Measurements from ENCODE around the gene GSK3B.

GRCh38 chr3:119973018-119973646 is 121.1 kb downstream of the GSK3B start:
- TF ChIP-seq, protein P1, sequence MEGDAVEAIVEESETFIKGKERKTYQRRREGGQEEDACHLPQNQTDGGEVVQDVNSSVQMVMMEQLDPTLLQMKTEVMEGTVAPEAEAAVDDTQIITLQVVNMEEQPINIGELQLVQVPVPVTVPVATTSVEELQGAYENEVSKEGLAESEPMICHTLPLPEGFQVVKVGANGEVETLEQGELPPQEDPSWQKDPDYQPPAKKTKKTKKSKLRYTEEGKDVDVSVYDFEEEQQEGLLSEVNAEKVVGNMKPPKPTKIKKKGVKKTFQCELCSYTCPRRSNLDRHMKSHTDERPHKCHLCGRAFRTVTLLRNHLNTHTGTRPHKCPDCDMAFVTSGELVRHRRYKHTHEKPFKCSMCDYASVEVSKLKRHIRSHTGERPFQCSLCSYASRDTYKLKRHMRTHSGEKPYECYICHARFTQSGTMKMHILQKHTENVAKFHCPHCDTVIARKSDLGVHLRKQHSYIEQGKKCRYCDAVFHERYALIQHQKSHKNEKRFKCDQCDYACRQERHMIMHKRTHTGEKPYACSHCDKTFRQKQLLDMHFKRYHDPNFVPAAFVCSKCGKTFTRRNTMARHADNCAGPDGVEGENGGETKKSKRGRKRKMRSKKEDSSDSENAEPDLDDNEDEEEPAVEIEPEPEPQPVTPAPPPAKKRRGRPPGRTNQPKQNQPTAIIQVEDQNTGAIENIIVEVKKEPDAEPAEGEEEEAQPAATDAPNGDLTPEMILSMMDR (IDR thresholded peaks at IDR 0.05) = no peak
- no peak for TF ChIP-seq POLR2A (IDR thresholded peaks at IDR 0.05)
